Stimulated activated CD8-positive, alpha-beta memory T cell treated with anti-CD3 and anti-CD28 coated beads, Interleukin-7, amount 100 ng/mL, for 4 hours (primary cell): ENCODE results near the gene DKK3.

Source experiments
- DNase-seq, 2 donors: peaks; one replicate each; pipeline ENCODE4 v3.0.0-alpha.2; 2020; ENCODE audit warnings: low read depth in 2 of 2

The DKK3 gene

DNA sequence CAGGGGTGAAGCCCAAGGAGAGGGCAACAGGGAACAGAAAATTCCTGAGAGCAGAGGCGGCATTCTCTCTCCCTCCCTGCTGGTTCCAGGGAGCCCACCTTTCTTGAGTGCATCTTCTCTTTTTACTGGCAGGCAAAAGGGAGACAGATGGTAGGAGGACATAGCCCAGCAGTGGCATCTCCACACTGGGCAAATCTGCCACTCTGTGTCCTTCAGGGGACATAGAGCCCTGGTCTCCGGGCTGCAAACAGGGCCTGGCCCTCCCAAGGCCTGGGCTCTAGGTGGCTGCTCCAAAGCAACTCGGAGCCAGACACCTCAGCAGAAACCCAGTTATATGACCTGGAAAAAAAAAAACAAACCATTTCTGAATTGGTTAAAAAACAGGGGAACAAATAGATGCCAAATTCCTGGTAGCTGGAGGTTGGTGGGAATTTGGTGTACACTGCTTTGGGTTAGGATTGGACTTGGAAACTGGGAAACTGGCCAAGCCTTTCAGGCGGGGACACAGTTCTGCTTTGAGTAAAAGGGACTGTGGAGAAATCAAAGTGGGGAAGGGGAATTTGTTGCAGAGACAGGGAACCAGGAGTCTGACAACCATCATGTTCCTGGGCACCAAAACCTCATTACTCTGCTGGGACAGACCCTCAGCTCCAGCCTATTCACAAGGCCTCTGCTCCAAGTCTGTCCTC, 23.6 kb upstream of the DKK3 start:
- DNase-seq, result no peak

DNA sequence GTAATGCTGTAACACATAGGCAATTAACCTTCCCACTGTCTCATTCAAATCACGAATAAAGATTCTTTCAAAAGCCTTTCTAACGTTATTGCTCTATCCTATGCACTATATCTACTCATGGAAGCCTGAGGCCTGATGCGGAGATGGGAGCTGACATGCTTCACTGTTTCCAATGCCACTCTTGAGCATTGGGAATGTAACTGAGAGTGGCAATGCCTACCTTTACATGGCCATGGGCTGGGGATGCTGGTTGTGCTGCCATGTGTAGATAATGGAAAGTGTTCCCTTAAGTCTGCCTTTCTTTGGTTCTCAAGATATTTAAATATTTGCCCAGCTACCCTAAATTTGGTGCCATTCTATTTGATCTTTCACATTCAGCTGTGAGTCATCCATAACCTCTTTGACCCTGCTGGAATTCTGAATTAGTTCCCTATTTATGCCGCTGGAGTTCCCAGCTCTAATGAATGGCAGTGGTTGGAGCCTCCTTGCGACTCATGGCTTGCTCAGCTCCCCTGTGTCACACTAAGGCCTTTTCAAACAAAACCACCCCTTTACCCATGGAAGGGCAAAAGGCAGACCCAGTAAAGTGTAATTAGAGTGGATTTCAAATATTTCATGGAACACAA, 21.4 kb upstream of the DKK3 start:
- DNase-seq, result no peak

DNA sequence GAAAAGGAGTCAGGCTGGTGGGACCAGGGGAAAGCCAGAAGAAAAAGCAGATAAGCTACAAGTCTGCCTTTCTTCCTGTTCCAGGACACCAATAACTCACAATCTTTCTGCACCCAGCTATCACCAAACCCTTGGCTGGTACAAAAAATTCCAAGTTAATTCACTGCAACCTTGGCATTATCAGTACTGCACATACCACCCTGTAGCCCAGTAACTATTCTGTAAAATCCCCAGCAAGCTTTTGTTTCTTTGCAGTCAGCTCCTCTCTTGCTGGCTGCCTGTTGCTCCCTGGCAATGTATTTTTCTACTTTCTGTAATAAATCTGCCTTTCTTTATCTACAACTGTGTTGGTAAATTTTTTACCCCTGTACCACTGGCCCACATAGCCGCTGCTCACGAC, 20.7 kb upstream of the DKK3 start:
- no peak for DNase-seq

DNA sequence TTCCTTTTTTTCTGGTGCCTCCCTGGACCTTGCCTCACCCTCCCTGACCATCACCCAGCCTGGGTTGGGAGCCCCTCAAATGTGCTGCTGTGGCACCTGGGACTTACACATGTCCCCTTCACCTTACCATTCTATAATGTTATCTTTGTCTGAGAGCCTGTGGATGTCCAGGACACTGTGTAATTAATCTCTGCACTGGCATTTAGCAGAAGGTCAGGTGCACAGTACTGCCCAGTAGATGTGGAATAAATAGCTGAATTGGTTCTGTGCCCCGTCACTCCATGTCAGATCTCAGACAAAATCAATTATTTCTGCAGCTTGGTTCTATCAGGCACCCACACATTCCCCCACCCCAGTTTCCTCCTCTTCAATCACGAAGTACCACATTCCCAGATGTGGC, 19.9 kb upstream of the DKK3 start:
- no peak for DNase-seq

DNA sequence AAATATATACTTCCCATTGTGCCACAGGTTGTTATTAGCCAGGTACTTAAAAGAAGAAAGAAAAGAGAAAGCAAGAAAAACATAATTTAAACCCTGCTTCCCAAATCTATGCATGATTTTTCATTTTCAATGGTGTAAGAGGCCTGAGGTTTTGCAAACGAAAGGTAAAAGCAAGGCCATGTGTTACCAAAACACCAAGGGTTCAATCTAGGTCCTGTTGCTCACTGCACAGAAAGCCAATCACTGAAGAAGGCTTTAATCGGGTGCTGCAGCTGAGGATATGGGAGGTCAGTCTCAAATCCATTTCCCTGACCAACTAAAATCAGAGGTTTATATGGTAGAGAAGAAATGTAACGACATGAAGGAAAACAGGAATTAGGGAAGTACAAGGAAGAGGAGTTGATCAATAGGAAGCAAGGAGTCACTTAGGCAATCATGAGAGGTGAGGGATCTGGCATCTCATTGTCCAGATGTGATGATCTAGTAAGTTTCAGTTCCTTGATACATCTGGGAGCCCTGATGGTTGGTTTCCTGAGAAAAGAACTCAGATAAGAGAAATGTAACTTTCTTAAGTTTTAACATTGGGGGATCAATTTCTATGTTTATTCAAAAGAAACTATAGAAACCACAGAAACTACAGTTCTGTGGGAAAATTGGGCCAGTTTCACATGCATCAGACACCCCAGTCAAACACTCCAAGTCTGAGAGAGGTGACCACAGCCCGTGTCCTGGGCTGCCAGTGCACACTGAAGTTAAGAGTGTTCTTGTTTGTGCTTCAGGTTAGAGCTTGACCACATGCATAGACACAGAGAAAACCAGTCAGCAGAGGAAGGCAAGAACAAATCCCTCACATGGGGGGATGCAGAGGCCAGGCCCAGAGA, 18.1 kb upstream of the DKK3 start:
- DNase-seq, result no peak

DNA sequence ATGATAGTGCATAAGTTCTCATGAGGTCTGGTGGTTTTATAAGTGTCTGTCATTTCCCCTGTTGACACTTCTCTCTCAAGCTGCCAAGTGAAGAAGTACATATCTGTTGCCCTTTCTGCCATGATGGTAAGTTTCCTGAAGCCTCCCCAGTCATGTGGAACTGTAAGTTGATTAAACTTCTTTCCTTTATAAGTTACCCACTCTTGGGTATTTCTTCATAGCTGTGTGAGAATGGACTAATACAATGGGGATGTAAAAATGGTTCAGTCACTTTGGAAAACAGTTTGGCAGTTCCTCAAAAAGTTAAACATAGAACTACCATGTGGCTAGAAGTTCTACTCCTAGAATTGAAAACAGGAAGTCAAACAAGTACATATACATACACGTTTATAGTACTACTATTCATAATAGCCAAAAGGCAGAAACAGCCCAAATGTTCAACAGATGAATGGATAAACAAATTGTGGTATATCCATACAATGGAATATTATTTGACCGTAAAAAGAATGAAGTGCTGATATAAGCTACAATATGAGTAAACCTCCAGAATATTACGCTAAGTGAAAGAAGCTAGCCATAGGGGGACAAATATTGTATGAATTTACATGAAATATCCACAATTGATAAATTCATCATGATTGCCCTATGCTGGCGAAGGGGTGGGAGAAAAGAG, 16.0 kb upstream of the DKK3 start:
- DNase-seq, result no peak

DNA sequence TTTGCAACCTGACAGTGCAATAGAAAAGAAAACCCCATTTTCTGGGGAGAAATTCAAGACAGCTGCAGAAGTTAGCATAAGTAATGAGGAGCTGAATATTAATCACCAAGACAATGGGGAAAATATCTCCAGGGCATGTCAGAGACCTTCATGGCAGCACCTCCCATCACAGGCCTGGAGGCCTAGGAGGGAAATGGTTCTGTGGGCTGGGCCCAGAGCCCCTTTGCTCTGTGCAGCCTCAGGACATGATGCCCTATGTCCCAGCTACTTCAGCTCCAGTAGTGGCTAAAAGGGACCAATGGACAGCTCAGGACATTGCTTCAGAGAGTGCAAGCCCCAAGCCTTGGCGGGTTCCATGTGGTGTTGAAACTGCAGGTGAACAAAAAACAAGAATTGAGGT, 14.6 kb upstream of the DKK3 start:
- no peak for DNase-seq

DNA sequence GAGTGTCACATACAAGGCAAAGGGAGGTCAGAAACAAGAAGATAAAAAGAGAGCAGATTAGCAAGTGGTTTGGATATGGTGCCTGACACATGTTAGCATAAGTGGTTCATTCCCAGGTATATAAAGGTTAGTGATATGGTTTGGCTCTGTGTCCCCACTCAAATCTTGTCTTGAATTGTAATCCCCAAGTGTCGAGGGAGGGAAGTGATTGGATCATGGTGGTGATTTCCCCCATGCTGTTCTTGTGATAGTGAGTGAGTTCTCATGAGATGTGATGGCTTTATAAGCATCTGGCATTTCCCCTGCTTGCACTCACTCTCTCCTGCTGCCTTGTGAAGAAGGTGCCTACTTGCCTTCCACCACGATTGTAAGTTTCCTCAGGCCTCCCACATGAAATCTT, 12.1 kb upstream of the DKK3 start:
- DNase-seq, result no peak

DNA sequence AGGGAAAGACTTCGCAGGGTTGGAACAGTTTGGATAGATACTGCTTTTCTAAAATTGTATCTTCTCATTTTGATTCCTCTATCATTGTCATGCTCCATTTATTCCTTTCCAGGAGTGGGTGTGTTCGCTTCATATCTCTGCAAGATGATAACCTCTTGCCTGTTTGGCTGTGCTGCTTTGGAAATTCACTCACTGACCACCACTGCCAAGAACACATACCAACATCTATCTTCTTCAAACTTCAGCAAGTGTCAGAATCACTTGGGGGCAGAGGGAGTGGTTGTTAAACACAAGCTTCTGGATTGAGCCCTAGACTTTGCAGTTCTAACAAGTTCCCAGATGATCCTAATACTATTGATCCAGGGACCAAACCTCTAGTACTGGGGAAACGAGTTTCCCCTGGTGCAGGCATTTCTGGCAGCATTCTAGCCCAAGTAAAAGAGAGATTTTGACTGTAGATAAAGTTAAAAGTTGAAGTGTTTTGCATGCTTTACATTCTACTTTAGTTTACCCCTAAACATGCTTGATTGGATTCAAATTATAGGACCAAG, 11.5 kb upstream of the DKK3 start:
- DNase-seq, result no peak

DNA sequence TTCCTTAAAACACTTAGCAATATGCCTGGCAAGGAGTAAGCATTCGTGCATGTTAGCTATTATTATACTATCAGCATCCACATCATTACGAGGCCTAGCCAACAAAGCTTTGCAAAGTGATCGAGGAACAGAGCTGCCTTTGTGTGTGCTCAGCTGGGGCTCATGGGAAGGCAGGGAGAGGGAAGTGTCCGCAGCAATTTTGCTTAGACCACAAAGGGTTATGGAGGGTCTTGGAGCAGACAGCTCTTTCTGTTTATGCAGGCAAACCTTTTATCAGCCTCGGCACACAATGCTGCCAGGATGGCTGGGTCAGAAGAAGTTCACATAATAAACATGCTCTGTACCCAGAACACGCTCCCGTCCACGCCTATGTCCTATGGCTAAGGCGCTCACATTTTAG, 10.9 kb upstream of the DKK3 start:
- DNase-seq, result no peak

DNA sequence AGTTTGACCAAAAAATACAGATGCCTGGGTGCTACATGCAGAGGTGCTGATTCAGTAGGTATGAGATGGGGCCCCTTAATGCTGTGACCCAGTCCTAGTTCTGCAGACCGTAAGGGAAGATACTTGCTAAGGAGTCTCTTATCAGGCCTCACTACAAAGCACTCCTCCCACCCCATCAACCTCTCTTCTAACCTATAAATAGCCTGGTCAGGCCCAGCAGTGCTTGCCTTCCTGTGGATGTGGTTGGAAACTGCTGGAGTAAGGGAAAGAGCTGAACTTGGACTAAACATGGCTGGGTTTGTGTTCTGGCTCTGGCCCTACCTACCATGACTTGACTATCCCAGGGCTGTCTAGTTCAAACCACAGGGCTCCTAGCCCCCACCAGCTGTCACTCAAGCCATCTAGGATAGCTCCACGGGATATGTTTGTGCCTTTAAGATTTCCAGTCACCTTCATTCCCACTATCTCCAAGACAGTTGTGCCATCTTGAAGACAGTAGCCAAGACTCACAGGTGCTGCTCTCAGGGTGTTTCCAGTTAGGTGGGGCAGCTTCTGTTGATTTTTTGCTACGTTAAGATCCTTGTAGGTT, 9.5 kb upstream of the DKK3 start:
- DNase-seq, result no peak

DNA sequence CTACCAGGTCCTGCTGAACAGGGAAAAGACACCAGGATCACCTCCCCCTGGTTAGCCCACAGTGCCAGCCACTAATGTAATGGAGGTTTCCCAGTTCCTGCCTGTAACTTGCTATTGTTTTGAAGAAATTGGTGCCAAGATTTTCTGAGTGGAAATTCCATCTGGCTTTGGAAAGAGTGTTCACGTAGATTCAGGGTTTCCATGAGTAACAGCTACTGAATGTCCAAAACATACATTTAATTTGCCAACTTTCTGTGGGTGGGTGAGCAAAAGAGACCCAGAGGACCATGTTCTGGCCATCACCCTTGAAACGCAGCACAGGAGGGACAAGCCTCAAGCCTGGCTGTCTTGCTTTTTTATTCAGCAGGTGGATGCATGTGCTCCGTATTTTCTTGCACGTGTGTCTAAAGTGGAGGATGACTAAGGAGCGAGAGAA, 8.8 kb upstream of the DKK3 start:
- DNase-seq, result no peak

DNA sequence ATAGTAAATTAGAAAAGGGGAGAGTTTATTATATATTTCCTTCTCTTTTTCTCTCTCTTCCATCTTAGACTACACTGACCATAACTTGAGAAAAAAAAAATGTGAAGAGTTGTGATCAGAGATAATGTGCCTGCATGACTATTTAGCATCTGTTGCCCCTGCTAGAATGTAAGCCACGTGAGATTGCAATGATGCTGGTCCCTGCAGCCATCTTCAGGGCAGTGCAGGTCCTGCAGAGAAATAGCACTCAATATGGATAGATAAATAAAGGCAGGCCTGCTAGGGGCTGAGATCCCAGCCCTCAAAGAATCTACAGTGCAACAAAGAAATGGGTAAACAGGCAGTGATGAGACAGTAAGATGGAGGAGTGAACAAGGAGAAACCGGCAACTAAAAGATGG, 7.8 kb upstream of the DKK3 start:
- no peak for DNase-seq

DNA sequence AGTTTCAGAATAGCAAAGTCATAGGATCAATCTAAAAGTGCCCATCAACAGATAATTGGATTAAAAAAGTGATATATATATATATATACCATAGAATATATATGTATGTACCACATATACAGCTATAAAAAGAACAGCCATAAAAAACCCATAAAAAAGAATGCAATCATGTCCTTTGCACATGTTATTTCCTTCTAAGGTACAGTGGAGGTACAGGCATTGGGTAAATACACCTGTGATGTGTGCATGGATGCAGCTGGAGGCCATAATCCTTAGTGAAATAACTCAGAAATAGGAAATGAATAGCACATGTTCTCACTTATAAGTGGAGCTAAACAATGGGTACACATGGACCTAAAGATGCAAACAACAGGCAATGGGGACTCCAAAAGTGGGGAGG, 7.1 kb upstream of the DKK3 start:
- no peak for DNase-seq

DNA sequence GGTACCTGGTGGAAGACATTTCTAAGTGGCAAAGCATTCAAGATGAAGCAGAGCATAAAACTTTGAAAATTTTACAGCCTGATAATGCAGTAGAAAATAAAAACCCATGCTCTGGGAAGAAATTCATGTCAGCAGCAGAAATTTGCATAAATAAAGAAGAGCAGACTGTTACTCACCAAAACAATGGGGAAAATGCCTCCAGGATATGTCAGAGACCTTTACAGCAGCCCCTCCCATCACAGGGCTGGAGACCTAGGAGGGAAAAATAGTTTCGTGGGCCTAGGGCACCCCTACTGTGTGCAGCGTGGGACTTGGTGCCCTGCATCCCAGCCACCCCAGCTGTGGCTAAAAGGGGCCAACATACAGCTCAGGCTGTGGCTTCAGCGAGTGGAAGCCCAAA, 5.4 kb upstream of the DKK3 start:
- no peak for DNase-seq

DNA sequence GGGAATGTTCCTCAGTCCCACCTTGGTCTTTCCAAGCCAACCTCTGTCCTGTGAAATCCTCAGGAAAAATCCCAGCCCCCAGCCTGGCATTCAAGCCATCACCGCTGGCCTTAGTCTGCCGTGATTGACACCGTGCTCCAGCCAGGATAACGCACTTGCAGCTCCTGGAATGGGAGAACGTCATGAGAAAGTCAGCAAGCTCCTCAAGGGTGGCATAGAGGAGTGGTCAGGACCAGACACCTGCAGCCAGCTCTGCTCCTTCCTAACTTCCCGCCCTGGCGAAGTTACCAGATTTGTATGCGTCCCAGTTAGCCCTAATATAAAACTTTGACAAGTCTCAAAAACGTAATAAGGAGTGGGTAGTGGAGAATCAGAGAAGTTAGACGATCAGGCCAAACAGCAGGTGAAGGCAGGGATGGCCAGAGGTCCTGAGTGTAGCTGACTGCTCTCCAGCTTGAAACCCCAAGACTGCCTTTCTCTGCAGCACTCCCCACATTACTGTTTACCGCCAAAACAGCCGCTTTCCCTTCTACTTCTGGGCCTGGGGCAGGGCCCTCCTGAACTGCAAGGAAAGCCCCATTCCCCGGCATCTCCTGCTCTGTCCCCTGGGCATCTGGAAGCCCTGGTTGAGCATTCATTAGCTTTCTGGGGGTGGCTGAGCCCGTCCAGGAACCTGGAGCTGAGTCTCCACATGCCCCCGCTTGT, 1.3 kb upstream of the DKK3 start:
- DNase-seq, result no peak

DNA sequence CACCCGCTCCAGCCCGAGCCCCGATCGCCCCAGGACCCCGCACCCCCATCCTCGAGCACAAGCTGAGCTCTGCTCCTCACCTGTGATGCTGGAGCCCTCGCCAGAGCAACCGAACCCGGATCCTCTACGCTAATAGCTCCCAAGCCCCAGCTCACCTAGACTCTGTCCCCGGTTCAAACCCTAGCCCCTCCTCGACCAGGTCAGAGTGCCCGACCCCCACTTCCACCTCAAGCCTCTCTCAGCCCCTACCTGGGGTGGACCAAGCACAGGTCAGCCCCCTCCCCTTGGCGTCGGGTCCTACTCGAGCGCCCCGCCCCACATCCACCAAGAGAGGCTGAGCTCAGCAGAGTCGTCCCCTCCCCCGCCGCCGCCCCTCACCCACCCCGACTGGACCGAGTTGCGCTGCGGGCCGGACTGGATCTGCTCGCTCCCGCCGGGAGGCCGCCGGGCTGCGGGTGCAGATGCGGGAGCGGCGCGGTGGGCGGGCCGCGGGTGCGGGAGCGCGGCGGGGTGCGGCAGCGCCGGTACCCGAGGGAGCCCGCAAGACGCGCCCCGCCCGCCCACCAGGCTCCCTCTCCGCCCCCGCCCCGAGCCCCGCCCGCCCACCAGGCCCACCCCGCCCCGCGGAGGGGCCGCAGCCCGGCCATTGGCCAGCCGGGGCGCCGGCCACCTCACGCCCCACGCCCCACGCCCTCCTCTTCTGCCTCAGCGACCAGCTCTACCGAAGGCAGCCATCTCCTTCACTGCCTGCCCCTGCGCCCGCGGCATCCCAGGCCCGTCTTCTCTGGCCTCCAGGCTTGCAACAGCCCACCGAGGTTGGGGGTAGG, 577 bp upstream of the DKK3 start:
- DNase-seq, result no peak

DNA sequence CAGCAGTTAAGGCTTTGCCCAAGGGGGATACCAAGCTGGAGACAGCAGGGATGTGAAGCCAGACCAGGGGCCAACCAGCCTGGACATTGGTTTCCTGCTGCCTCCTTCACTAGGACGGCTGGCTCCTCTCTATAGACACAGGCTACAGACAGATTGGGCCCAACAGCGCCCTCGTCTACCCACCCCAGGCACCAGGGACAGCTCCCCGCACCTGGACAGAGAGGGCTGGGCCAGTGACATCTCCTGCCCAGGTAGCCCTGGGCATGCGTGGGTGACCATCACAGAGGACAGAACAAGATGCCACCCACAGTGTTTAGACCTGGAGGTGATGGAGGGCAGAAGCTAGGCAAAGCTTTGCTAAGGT, 1.2 kb downstream of the DKK3 start:
- DNase-seq, result no peak

DNA sequence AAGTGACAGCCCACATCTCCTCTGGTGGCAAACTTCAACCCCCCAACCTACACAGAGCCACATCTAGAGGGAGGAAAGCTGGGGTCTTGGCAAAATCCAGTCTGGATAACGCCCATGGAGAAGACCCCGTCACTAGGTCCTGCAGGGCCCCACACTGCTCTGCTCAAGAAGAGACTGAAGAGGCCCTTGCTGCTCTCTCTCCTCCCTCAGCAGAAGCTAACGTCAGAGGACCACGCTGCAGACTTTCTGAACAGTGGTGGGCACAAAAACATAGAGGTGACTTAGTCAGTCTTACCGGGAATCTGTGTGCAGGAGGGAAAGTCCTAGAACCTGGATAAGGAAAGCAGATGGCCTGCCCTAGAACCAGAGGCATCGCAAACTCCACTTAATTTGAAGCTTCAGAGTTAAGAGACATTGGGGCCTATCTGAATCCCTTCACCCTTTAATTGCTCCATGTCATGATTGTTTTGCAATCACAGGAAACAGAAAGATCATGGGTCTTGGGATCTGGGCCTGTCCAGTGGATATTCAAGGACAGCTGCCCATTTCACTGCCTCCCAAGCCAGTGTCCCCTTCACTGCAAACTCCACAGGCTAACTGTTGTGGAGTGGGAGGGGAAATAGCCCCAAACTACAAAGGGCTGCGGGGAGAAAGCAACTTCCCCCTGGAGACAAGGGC, 1.7 kb downstream of the DKK3 start:
- no peak for DNase-seq

DNA sequence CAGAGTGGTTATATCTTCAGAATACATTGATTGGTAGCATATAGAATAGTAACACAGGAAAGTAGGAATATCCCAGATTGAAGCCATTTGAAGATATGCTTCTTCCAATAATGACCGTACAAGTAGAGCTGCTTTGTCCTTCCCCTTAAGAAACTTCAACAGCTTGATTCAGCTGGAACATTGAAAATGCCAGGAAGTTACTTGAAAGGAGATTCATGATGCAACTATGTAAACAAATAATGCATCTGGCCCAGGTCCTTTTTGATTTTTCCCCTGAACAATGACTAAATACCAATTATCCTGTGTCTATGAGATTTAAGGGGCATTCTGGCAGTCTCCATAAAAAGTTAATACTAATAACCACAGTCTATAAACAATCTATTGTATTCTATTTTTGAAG, 3.0 kb downstream of the DKK3 start:
- DNase-seq, result no peak
